Central memory CD8-positive, alpha-beta T cell (primary cell): ENCODE measurements around the gene CRADD.

Experiments used
- ATAC-seq: fragments of 150-1000 bp; cut with Tn5 transposase; replicated peaks from 2 replicates; pipeline ENCODE4 v1.10.0; 2022; ENCODE audit warnings: mild to moderate bottlenecking, moderate FRiP score, moderate number of reproducible peaks; ENCODE audit not compliant: poor library complexity, severe bottlenecking; ENCODE audit errors: extremely low read depth
- DNase-seq, 2 donors: peaks; one replicate each; pipeline ENCODE4 v3.0.0; 2021; ENCODE audit warnings: low spot score in 2 of 2
- H3K27ac Mint-ChIP-seq: one replicate; pipeline ENCODE4 v1.8.0; 2022; ENCODE audit warnings: low read depth, mild to moderate bottlenecking, moderate library complexity, mixed read lengths
- H3K27me3 Mint-ChIP-seq: one replicate; pipeline ENCODE4 v1.8.0; 2022; ENCODE audit warnings: mixed read lengths
- H3K36me3 Mint-ChIP-seq: one replicate; pipeline ENCODE4 v1.8.0; 2022; ENCODE audit warnings: mild to moderate bottlenecking, moderate library complexity, mixed read lengths; ENCODE audit not compliant: insufficient read depth
- H3K4me1 Mint-ChIP-seq: one replicate; pipeline ENCODE4 v1.8.0; 2022; ENCODE audit warnings: mixed read lengths
- H3K4me3 Mint-ChIP-seq: one replicate; pipeline ENCODE4 v1.8.0; 2022; ENCODE audit warnings: mild to moderate bottlenecking, moderate library complexity, mixed read lengths
- H3K9me3 Mint-ChIP-seq: one replicate; pipeline ENCODE4 v1.8.0; 2022; ENCODE audit warnings: mixed read lengths

CRADD gene

DNA sequence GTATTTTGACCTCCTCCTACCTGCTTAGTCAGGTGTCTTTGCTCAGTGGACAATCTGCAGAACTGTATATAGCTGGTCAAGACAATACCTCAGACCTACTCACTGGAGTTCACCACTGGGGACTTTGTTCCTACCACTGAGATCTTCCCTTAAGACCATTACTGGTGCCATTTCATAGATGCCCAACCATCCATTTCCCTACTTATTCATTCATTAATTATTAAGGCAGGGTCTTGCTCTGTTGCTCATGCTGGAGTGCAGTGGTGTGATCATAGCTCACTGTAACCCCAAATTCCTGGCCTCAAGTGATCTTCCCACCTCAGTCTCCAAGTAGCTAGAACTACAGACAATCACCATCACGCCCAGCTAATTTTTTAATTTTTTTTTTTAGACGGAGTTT is 22.8 kb upstream of the CRADD start:
- Mint-ChIP-seq H3K4me3 (no peak overlapping the region), H3K36me3 (peaks cover 1% of the 10 kb centered on the region), H3K27me3 (peaks cover 21% of the 10 kb centered on the region), H3K9me3 (no peaks in the 10 kb centered on the region), H3K4me1 (no peaks in the 10 kb centered on the region), H3K27ac (no peak overlapping the region)
- ATAC-seq: no peak
- no peak for DNase-seq

DNA sequence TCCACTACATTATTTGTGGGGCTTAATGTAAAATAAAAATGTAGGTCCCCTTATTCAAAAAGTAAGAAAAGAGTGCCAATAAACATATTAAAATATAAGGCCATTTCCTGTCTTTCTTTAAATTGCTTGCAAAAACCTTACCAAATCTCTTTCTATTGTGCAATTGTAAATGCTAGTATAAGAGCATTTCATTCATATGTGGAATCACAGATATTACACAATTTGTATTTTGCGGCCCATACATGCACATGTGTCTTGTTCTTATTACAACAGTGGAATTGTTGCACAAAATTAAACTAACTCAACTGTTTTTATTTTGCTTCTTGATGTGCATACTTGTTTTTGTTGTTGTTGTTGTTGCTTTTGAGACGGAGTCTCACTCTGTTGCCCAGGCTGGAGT is 20.1 kb upstream of the CRADD start:
- no peak overlapping the region for H3K4me3 Mint-ChIP-seq
- H3K27me3 Mint-ChIP-seq: peaks cover under 1% of the 10 kb centered on the region
- no peaks in the 10 kb centered on the region for H3K4me1 Mint-ChIP-seq
- peaks cover 1% of the 10 kb centered on the region for H3K36me3 Mint-ChIP-seq
- no peak overlapping the region for H3K27ac Mint-ChIP-seq
- no peak for DNase-seq
- ATAC-seq: no peak
- H3K9me3 Mint-ChIP-seq: no peaks in the 10 kb centered on the region

DNA sequence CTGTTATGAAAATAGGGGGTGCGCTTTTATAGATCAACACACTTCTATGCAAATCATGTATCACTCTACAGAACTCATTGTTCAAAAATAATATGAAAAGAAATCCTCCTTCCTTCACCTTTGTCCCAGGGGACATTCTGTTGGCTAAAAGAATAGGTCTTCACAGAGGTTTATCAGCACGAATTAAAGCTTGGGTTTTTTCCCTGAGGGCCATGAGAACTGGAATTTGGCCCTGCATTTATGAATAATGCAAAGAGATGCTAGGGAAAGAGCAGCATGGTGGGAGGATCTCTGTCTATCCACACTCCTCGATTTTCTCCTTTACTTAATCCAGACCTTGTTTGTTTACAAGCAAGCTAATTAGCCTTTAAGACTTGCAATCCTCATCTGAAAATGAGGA is 16.2 kb upstream of the CRADD start:
- H3K27me3 Mint-ChIP-seq: no peaks in the 10 kb centered on the region

DNA sequence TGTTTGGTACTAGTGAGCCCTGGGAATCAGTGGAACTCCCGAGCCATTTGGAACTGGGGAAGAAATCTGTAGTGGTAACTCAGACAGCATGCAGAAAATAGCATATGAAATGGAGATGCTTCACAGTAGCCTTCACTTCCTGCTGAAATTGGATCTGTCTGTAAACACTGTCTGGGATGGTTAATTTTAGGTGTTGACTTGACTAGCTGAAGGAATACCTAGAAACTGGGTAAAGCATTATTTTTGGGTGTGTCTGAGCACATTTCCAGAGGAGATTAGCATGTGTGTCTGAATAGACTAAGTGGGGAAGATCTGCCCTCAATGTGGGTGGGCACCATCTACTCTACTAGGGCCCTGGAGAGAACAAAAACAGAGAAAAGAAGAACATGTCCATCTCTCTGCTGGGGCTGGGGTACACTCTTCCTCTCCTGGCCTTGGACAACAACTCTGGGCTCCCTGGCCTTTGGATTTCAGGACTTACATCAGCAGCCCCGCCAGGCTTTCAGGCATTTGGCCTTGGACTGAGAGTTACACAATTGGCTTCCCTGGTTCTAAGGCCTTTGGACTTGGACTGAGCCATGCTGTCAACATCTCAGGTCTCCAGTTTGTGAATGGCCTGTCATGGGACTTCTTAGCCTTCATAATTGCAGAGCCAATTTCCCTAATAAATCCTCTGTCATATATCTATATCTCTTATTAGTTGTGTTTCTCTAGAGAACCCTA is 14.0 kb upstream of the CRADD start:
- no peaks in the 10 kb centered on the region for H3K9me3 Mint-ChIP-seq
- no peak for ATAC-seq
- H3K27me3 Mint-ChIP-seq: no peaks in the 10 kb centered on the region
- H3K4me3 Mint-ChIP-seq: no peak overlapping the region
- DNase-seq: no peak
- no peak overlapping the region for H3K27ac Mint-ChIP-seq
- H3K36me3 Mint-ChIP-seq: no peaks in the 10 kb centered on the region
- H3K4me1 Mint-ChIP-seq: no peaks in the 10 kb centered on the region

More for the DNA sequence above, 16.2 kb upstream of the CRADD start:
- DNase-seq (no peak), ATAC-seq (no peak)
- H3K9me3 Mint-ChIP-seq: no peaks in the 10 kb centered on the region
- H3K4me1 Mint-ChIP-seq: no peaks in the 10 kb centered on the region
- H3K4me3 Mint-ChIP-seq: no peak overlapping the region
- H3K27ac Mint-ChIP-seq: no peak overlapping the region
- peaks cover 1% of the 10 kb centered on the region for H3K36me3 Mint-ChIP-seq

DNA sequence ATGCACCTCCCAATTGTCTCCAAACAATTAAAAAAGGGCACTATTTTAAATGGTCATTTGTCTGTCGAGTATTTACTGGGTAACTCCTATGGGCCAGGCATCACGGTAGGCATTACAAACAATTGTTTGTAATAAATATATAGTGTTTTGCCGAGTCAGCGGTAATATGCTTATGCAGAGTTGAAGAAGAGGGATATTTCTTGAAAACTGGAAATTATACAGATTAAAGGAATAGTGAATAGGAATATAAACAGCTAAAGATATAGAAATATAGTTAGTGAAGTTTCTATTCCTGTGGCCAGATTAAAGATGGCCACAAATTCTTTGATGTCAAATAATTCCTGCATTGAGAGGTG is 13.5 kb upstream of the CRADD start:
- H3K9me3 Mint-ChIP-seq: no peaks in the 10 kb centered on the region
- H3K4me3 Mint-ChIP-seq: no peak overlapping the region
- H3K36me3 Mint-ChIP-seq: no peaks in the 10 kb centered on the region
- ATAC-seq (no peak), DNase-seq (no peak)
- no peaks in the 10 kb centered on the region for H3K4me1 Mint-ChIP-seq
- no peak overlapping the region for H3K27ac Mint-ChIP-seq
- H3K27me3 Mint-ChIP-seq: no peaks in the 10 kb centered on the region

DNA sequence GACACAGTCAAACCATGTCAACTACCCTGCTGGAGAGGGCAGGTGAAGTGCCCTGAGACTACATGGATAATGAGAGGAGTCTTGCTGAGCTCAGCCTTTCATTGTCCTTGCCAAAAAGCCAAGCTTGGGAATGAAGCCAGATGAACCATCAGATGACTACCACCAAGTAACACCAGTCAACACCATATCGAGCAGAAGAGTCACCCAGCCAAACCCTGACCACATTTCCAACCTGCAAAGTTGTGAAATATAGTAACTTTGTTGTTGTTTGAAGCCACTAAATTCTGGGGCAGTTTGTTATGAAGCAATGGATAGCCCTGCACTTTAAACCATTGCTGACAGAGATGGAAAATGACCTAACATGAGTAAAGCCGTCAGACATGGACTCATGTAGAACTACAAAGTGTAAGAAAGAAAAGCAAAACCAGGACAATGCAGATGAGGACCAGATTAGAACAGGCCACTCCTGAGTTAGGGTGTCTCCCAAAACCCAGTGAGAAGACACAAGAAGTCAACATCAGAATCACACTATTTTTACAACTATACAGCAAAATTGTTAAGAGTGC is 12.5 kb upstream of the CRADD start:
- Mint-ChIP-seq H3K4me3 (no peak overlapping the region), H3K36me3 (peaks cover 2% of the 10 kb centered on the region), H3K4me1 (no peaks in the 10 kb centered on the region), H3K9me3 (no peaks in the 10 kb centered on the region), H3K27ac (no peak overlapping the region), H3K27me3 (no peaks in the 10 kb centered on the region)
- ATAC-seq (no peak), DNase-seq (no peak)

DNA sequence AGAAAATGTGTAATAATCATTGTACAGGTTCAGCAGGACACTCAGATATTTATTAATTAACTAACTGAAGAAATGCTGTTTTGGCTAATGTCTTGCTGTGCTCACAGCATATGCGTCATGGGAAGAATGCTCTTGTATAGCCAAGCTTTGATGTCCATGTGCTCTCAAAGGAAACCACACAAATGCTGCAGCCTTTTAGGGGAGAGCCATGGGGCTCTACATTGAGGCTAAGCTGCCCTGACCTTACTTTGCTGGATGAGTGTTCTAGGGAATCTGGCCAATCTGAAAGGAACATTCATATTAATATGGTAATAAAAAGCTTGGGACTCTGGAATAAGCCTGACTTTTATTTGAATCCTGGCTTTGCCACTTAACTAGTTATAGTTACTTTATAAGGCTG is 9.5 kb upstream of the CRADD start:
- no peaks in the 10 kb centered on the region for H3K4me1 Mint-ChIP-seq
- no peak overlapping the region for H3K4me3 Mint-ChIP-seq

DNA sequence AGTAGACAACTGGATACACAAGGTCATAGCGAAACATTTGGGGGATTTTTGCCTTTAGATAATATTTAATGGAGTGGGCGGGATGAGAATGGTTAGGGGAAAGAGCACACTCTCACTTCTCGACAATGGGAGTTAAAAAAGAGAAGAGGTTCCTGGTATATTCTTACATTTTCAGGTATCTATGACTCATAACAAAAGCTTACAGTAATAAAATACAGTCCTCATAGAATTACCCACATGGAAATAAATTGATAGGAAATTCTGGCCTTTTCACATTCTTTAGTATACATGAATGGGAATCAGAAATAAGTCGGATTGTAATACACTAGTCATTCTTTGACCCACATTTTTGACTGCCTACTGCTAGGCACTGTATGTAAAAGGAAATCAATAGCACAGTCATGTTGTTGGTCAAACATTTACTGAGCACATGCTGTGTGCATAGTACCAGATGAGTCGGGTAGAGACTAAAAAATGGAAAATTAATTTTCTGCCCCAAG is 8.2 kb upstream of the CRADD start:
- peaks cover 2% of the 10 kb centered on the region for H3K36me3 Mint-ChIP-seq
- DNase-seq: no peak
- no peaks in the 10 kb centered on the region for H3K9me3 Mint-ChIP-seq
- peaks cover 10% of the 10 kb centered on the region for H3K27me3 Mint-ChIP-seq
- H3K27ac Mint-ChIP-seq: no peak overlapping the region
- no peak for ATAC-seq
- no peak overlapping the region for H3K4me3 Mint-ChIP-seq
- H3K4me1 Mint-ChIP-seq: peaks cover 3% of the 10 kb centered on the region

More for the DNA sequence above, 9.5 kb upstream of the CRADD start:
- H3K9me3 Mint-ChIP-seq: no peaks in the 10 kb centered on the region
- DNase-seq (no peak), ATAC-seq (no peak)
- H3K27me3 Mint-ChIP-seq: no peaks in the 10 kb centered on the region
- H3K36me3 Mint-ChIP-seq: peaks cover 2% of the 10 kb centered on the region
- no peak overlapping the region for H3K27ac Mint-ChIP-seq

DNA sequence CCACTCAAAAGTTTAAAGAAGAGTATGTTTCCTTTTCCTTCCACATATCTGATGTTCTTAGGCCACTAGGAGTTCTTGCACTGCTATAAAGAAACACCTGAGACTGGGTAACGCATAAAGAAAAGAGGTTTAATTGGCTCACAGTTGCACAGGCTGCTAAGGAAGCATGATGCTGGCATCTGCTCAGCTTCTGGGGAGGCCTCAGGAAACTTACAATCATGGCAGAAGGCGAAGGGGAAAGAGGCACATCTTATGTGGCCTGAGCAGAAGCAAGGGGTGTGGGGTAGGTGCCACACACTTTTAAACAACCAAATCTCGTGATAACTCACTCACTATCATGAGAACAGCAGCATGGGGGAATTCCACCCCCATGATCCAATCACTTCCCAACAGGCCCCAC is 7.7 kb upstream of the CRADD start:
- H3K4me1 Mint-ChIP-seq: peaks cover 3% of the 10 kb centered on the region
- H3K27ac Mint-ChIP-seq: no peak overlapping the region
- no peak overlapping the region for H3K4me3 Mint-ChIP-seq
- H3K9me3 Mint-ChIP-seq: no peaks in the 10 kb centered on the region
- peaks cover 2% of the 10 kb centered on the region for H3K36me3 Mint-ChIP-seq
- peaks cover 15% of the 10 kb centered on the region for H3K27me3 Mint-ChIP-seq
- DNase-seq: no peak
- ATAC-seq: no peak

DNA sequence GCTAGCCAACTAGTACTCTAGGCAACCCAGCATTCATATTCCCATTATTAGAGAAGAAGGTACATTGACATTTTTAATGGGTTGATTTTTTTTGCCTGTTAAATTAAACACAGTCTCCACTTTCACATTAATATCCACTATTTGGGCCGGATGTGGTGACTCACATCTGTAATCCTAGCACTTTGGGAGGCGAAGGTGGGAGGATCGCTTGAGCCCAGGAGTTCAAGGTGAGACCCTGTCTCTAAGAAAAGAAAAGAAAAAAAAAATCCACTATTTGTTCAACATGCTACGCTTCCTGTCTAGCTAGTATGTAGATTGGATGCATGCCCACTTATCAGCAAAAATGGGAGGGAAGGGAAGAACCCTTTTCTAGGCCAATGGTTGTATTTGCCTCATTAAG is 7.1 kb upstream of the CRADD start:
- no peak for DNase-seq
- H3K27ac Mint-ChIP-seq: no peak overlapping the region
- no peak overlapping the region for H3K4me3 Mint-ChIP-seq
- H3K27me3 Mint-ChIP-seq: peaks cover 19% of the 10 kb centered on the region
- no peak for ATAC-seq
- peaks cover 2% of the 10 kb centered on the region for H3K36me3 Mint-ChIP-seq
- H3K9me3 Mint-ChIP-seq: no peaks in the 10 kb centered on the region
- peaks cover 3% of the 10 kb centered on the region for H3K4me1 Mint-ChIP-seq

DNA sequence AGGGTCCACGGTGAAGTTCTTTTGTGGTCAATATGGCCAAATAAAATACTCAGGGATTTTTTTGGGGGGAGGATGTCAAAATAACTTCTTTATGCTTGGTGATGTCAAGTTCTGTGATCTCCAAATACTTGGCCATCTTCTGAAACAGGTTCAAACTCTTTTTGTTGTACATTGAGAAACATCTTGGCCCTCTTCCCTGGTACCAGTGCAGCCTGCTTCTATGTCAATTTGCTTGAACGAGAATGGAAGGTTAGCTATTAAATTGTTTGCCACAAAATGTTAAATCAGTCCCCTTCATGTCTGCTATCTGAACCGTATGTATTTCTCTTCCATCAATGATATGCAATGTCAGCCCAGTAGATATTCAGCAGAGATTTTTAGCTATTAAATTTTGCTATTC is 6.1 kb upstream of the CRADD start:
- no peaks in the 10 kb centered on the region for H3K9me3 Mint-ChIP-seq
- H3K4me1 Mint-ChIP-seq: peaks cover 3% of the 10 kb centered on the region
- peaks cover 2% of the 10 kb centered on the region for H3K36me3 Mint-ChIP-seq
- no peak overlapping the region for H3K4me3 Mint-ChIP-seq
- H3K27me3 Mint-ChIP-seq: peaks cover 19% of the 10 kb centered on the region
- DNase-seq (no peak), ATAC-seq (no peak)
- no peak overlapping the region for H3K27ac Mint-ChIP-seq

DNA sequence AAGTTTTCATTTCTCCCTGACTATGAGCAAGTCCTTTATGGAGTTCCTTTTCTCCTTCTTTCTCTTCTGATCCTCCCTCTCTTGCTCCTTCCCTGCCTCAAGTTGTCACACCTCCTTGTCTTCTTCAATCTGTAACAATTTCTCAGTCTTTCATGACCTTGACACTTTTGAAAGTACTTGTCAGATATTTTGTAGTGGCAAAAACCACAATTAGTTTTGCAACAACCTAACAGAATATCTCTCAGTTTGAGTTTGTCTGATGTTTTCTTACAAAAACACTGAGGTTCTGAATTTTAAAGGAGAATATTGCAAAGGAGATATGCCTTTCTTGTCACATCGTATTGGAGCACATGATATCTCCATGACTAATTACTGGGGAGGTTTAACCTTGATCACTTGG is 4.1 kb upstream of the CRADD start:
- H3K27me3 Mint-ChIP-seq: peaks cover 19% of the 10 kb centered on the region
- H3K27ac Mint-ChIP-seq: no peak overlapping the region
- no peak for ATAC-seq
- DNase-seq: no peak
- no peak overlapping the region for H3K4me3 Mint-ChIP-seq
- peaks cover 8% of the 10 kb centered on the region for H3K9me3 Mint-ChIP-seq
- peaks cover 14% of the 10 kb centered on the region for H3K36me3 Mint-ChIP-seq
- H3K4me1 Mint-ChIP-seq: peaks cover 20% of the 10 kb centered on the region

DNA sequence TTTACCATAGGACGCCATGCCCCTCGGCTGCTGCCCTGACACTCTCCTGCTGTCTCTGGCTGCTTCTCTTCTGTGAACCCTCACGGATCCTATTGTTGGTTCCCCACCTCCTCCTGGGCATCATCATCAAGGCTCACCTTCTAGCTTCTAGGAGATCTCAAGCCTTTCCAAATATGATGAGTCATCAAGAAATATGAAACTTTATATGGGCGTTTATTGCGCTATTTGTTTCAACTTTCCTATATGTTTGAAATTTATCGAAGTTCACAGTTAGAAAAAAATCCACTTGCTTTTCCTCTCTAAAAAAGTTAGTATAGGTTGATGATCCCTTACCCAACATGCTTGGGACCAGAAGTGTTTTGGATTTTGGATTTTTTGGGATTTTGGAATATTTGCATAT is 2.8 kb upstream of the CRADD start:
- no peak overlapping the region for H3K27ac Mint-ChIP-seq
- peaks cover 17% of the 10 kb centered on the region for H3K36me3 Mint-ChIP-seq
- H3K4me3 Mint-ChIP-seq: no peak overlapping the region
- DNase-seq (no peak), ATAC-seq (no peak)
- H3K9me3 Mint-ChIP-seq: peaks cover 8% of the 10 kb centered on the region
- H3K4me1 Mint-ChIP-seq: peaks cover 30% of the 10 kb centered on the region
- peaks cover 19% of the 10 kb centered on the region for H3K27me3 Mint-ChIP-seq
